Posterior cingulate gyrus (tissue), 11 donors: Measurements from ENCODE around the gene TRIP4.
"Not testable (repeated sequence)": the region's sequence is repeated elsewhere in the genome, so short reads cannot be mapped to it uniquely, and the experiment has no call there.

Experiments used
- DNase-seq, 10 donors: peaks; one replicate each; pipeline versions ENCODE4 v3.0.0 to v3.0.0-alpha.2; 2020 to 2021; ENCODE audit warnings: mixed read lengths in 3 of 10
- intact Hi-C: fragments of 100-400 bp; cut with DNase I; formaldehyde crosslinking; loops from one replicate; pipeline ENCODE4 v1.15.1; 2023

TRIP4 gene

DNA sequence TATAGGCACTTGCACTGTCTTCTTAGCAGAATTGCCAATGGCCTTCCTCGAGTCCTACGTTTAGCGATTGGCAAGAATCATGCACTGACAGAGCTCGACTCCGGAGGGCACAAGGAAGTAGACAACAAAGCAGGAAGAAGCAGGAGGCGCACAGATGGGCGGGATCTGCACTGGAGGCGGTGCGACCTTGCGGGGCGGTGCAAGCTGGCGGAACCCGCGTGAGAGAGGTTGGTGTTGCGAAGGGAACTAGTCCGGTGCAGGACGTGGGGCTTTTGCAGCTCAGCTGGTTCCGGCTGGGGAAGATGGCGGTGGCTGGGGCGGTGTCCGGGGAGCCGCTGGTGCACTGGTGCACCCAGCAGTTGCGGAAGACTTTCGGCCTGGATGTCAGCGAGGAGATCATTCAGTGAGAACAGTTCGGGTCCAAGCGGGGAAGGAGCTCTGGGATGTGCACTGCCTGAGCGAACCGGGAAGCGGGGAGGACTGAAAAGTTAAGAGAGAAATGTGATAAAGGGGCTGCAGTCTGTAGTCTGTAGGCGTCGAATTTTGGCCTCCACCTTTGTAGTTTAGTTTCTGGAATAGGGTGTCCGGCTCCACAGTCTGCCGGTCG is at the start of gene TRIP4:
Gene TRIP4 (plus strand): TSS at position 275 of the 607 bp plus-strand sequence. CDS start 28 bp downstream, at position 303.
- peak; percentile 89 to 99 (median 94) for DNase-seq
- intact Hi-C loops, result loop anchor here (5.0 kb wide), 1 partner anchor 225 kb away; the partner anchor contains the start of gene PPIB

DNA sequence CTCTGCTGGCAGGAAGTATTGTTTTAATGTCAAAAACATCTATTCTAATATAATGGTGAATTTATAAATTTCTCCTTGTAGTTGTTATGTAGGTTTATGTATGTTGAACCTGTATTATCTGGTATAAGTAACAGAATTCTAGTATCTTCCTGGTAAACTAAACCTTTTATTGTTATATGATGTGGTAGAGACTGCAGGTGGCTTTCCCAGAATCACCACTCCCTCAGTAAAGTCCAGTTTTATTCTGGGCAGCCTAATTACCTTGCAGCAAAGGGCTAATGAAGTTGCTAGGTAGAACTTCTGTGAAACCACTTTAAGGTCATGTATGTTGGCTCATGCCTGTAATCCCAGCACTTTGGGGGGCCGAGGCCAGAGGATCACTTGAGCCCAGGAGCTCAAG is 47.3 kb upstream of the TRIP4 start:
- intact Hi-C loops, result no loop called here
- DNase-seq, result no peak

DNA sequence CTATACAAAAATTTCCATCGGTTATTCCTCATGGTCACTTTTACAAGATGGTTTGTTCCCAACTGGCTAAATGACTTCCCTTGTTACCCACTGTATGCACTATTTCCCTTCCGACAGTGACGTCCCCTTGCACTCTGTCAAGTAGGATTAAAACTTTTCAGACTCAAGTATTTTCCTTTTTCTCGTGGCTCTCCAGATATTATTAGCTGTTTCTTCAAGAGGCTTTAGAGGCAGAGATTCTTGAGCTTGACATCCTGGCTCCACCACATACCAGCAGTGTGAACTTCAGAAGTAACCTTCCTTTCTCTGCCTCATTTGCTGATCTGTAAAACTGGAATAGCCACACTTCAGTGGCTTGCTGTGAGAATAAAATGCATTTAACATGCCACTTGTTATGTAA is 45.7 kb upstream of the TRIP4 start:
- intact Hi-C loops, result no loop called here
- no peak for DNase-seq

DNA sequence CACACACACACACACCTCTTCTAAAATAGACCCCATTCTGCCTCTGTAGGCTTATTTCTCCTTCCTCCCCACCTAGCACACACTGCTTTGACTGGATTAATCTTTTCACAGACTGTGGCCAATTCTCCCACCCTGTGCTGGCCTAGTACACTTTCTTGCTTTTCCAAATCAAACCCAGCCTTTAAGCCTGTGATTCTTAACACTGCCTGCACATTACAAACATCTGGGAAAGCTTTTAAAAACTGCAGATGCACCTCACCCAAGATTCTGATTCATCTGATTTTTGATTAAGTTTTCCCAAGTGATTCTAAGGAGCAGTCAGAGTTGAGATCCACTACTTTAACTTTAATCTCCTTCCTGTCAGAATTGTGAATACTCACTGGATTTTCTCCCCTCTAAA is 44.4 kb upstream of the TRIP4 start:
- intact Hi-C loops, result no loop called here
- DNase-seq, result no peak

DNA sequence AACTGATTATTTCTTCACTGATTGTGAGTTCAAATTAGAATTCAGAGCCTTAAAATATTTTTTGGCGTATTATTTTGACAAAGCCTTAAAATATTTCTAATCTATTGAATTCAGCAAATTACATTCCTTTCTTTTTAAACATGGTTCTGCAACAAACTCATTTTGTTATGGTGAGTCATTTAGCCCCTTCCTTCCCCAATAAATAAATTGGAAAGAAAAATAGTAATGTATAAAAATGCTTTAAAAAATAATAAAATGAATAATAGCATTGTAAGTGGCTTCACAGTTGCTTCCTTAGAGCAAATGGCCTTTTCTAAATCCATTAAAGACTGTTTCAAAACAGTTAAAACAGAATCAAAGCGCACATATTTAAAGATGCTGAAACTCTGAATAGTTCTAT is 43.8 kb upstream of the TRIP4 start:
- intact Hi-C loops, result no loop called here

DNA sequence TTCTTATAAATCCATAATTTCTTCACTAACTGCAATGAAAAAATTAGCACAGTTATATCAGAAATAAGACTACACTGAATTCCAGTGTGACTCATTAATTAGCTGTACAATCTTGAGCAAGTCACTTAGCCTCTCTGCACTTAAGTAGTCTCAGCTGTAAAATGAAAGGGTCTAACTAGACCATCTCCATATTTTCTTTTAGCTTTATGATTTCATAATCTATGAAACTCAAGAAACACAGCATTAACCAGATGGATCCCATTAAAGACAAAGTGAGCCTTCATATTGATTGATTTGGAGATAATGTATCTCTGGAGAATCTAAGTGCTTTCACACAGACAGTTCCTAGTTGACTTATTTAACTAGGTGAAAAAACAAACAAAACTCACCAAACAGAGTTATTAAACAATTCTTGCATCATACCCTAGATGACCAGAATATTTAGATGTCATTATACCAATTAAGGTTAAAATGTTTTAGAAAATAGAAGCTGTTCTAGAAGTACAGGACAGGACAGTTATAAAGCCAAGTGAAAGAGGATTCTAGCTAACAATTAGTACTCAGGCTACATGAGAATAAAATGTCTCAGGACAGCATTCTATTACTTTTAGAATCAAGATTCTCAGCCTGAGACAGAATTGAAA is 42.9 kb upstream of the TRIP4 start:
- intact Hi-C loops, result no loop called here
- no peak for DNase-seq

More for the DNA sequence above, 43.8 kb upstream of the TRIP4 start:
- no peak for DNase-seq

DNA sequence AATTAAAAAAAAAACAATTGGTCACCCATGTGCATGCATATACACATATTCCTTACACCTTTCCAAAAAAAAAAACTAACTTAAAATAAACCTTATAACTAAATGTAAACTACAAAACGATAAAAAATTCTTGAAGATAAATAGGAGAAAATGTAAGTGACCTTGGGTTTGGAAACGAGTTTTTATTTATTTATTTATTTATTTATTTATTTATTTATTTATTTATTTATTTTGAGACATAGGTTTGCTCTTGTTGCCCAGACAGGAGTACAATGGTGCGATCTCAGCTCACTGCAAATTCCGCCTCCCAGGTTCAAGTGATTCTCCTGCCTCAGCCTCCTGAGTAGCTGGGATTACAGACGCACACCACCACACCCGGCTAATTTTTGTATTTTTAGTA is 41.4 kb upstream of the TRIP4 start:
- intact Hi-C loops, DNase-seq: not testable (repeated sequence)

DNA sequence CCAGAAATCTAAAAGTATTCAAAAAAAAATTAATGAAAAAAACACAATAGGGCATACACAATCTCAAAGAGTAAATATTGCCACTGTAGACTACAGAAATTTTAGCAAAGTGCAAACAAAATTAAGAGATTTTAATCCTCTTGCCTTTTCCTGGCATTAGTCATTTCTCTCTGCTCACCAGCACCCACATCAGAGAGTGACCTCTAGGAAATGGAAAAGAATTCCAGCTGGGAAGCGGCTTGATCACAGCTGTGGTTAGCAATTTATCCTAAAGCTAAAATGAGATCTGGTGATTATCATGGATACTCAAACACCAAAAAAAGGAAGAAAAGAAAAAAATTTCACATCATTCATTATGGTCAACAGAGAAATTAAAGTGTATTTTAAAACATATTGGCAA is 39.2 kb upstream of the TRIP4 start:
- intact Hi-C loops, result no loop called here
- DNase-seq, result no peak

DNA sequence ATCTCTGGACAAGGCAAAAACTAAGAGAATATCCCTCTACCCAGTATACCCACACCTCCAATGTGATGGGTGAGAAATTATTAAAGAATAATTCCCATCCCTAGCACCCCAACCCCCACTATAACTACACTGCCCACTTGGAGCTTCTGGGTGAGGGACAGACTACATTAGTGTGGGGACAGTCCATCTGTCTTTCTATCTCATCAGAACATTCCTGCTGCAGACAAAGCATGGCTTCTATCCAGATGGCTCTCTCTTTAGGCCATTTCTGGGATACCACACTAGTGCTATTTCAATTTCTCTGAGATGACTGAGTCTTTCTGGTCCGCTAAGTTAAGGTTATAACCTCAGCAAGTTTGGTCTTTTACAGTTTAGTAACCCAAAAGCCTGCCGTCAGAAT is 38.3 kb upstream of the TRIP4 start:
- intact Hi-C loops, result no loop called here
- no peak for DNase-seq

DNA sequence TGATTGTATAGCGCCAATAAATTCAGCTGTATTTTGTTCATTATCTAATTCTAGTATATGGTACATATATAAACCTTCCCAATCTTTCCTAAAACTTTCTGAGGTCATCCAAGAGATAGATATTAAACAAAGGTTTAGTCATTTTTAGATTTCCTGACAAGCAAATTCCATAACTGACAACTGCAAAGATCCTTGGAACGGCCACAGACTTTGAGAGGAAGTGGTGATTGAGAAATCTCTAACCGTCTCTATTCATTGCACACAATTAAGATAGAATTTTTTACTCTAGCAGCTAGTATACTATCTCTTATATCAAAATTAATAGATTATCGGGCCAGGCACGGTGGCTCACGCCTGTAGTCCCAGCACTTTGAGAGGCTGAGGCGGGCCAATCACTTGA is 36.4 kb upstream of the TRIP4 start:
- intact Hi-C loops, result no loop called here
- DNase-seq, result no peak

DNA sequence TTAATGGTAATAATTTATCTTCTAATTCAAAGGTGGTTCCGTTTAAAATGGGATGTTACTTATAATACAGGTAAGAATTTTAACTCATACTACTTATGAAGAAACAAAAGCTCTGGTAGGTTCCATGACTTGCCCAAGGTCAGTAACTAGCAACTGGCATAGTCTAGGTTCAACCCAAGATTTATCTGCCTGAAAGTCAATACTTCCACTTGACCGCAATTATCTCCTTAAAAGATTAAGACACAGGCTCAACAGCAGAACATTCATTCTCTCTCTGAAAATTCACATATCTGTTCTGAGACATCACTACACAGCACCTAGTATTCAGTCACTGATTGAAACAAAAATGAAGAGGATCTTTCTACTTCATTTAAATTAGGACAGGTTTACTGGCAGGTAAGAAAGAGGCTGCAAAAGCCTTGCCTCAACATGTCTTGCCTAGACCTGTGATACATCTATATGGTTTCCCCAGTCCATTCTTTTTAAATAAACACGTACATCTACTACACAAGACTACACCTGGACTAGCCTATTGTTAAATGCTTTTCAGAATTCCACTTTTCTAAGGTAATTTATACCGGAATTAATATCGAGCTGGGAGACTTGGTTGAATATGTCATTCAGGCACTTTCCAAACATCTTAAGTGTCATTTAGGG is 32.8 kb upstream of the TRIP4 start:
- intact Hi-C loops, result no loop called here
- DNase-seq, result no peak

DNA sequence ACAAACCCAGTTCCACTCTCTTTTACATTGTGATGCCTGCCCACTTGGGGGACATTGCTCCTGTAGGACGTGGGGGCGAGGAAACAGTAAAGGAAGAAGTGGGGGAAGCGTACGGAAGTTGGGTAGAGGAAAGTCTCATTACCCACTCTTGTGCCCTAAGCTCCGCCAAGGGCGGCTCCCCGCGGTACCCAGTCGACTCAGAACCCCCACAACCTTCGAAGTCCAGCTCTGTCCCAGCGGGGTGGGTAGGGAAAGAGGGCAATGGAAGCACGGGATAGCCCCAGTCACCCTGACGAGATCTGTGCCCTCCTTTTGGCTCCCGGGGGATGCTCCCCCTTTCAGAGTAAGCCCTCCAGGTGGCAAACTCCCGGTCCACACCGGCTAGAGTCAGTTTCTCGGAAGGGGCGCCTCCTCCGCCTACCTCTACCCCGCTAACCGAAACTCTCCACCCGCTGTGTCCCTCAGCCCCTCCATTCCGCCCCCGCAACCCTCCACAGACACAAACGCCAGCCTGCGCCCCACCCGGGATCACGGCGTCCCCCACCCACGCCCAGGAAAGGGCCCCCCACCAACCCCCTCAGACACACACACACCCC is 32.2 kb upstream of the TRIP4 start:
- intact Hi-C loops, result no loop called here
- peak in 4 of 10 donors; percentile 11 to 83 (median 43) for DNase-seq

DNA sequence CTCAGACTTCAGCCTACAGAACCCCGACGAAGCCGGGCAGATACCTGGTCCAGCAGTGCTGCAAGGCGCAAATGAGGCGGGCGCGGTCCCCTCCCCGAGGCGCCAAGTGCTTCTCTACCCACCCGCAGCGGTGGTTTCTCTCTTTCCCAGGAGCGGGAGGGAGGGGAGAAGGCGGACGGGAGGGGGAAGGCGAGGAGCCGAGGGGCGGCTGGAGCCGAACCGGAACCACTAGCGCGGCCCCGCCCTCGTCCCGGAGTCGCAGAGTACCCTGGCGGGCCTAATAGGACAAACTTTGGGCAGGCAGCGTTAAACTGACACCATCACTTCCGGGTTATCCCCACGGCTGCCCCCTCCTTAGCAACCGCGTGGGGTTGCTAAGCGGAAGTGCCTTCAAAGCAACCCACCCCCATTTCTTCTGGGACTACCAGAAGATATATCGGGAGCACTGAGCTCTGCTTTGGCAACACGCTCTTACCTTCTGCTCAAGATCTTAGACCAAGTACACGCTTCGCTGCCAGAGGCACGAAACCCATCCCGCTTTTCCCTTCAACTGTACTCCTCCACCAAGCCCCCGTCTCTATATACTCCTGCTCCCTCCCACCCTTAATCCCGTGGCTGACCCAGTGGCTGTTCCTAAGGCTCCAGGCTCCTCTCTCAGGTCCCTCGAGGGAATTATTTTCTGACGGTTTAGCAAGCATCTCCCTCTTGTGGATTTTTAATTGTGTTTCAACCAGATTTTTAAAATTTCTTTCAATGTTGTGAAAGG is 31.5 kb upstream of the TRIP4 start, which contains the start of gene CSNK1G1:
Gene CSNK1G1 (minus strand): TSS at position 230 of the 766 bp plus-strand sequence. CDS start 55,674 bp downstream, outside the sequence.
- intact Hi-C loops, result loop anchor here (1.0 kb wide), 1 partner anchor 193 kb away; the partner anchor contains the start of gene PPIB
- DNase-seq, result peak; percentile 92 to 99 (median 96)

DNA sequence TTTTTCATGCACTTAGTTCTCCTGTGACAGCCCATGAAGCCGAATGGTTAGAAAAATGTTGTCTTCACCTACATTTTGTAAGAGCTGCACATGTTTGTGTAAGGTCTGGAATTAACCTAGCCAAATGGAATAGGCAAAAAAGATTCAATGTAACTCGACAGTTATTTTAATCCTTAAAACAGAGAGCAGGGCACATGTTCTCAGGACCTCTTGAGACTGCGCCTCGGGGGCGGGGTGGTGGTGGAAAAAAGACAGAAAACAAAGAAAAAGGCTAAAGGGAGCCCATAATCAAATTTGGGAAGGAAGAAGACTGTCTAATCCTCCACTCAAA is 31.0 kb upstream of the TRIP4 start:
- intact Hi-C loops, result loop anchor here (1.0 kb wide), 1 partner anchor 193 kb away; the partner anchor contains the start of gene PPIB
- DNase-seq, result no peak

DNA sequence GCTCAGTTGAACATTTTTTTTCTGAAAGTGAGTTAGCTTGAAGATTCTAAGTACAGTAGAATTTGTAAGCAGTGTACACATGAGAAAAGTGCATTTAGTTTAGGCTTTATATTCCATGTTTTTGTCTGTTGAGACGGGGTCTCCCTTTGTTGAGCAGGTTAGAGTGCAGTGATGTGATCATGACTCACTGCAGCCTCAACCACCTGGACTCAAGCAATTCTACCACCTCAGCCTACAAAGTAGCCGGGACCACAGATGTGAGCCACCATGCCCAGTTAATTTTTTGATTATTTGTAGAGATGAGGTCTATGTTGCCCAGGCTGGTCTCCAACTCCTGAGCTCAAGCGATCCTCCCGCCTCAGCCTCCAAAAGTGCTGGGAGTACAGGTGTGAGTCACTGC is 26.4 kb upstream of the TRIP4 start:
- intact Hi-C loops, result no loop called here
- no peak for DNase-seq

DNA sequence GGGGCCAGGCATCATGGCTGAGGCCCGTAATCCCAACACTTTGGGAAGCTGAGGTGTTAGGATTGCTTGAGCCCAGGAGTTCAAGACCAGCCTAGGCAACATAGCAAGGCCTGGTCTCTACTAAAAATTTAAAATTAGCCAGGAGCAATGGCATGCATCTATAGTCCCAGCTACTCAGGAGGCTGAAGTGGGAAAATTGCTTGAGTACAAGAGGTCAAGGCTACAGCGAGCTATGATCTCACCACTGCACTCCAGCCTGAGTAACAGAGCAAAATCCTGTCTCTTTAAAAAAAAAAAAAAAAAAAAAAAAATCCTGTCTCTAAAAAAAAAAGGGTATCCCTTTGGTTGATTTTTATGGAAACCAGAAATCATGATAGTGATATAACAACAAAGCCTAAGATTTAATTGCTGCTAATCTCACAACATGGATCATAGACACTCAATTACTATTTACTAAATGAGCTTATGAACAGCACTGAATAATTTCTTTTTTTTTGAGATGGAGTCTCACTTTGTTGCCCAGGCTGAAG is 18.5 kb upstream of the TRIP4 start:
- intact Hi-C loops, result no loop called here
- no peak for DNase-seq

DNA sequence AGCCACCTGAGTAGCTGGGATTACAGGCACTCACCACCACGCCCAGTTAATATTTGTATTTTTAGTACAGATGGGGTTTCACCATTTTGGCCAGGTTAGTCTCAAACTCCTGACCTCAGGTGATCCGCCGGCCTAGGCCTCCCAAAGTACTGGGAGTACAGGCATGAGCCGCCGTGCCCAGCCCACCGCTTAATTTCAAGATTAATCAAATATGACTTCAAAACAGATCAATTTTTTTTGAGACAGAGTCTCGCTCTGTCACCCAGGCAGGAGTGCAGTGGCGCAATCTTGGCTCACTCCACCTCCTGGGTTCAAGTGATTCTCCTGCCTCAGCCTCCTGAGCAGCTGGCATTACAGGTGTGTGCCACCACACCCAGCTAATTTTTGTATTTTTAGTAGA is 16.3 kb upstream of the TRIP4 start:
- DNase-seq, intact Hi-C loops: not testable (repeated sequence)

DNA sequence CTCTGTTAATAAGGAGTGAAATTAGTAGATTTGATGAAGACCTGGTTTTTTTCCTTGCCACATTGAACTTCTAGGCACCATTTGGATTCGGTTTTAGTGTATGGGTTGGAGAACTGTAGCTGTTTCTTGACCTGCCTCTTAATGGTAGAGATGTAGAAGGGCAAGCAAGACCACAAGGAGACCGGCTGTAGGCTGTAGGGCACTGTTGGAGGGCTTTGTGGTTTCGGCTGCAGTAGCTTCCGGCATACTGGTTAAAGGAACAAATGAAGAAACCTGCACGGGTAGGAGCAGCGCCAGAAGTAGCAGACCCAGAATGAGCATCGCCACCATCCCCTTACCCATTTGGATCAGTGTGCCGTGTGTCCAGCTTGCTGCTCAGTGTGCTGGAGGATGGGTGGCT is 14.3 kb upstream of the TRIP4 start:
- intact Hi-C loops, result no loop called here
- no peak for DNase-seq

DNA sequence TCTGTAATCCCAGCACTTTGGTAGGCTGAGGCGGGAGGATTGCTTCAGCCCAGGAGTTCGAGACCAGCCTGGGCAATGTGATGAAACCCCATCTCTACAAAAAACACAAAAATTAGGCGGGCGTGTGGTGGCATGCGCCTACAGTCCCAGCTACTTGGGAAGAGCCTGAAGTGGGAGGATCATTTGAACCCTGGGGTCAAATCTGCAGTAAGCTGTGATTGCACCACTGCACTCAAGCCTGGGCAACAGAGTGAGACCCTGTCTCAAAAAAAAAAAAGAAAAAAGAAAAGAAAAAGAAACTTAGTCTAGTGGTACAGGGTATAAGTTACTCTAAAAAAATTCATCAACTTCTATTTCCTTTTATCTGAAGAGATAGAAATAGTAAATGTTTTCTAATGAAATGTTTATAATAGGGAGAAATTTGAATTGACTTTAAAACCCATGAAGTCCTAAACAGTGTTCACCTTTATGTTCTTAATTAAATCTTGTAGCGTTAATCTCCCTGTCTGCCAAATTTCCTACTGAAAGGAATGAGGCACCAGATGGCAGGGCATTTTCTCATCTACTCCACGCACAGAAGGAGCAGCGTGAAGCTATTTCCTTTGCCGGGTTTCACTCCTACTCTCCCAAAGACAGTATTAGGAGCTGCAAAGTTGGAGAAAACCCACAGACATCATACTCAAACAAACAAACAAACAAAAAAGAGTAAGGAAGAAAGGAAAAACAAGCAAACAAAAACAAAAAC is 8.2 kb upstream of the TRIP4 start:
- intact Hi-C loops, result no loop called here
- DNase-seq, result no peak
